PC-9 (cell line): Measurements from ENCODE around the gene RLN1. TPM values are rescaled to one million over a fixed set of nuclear protein-coding genes. Genes with fewer than 3 reads are reported as not detected.

ENCODE experiments used
- BruUV-seq: library from RNA; stranded (reverse); fragments of 400-500 nt; replicated peaks from 2 replicates; lab custom pipeline; 2021; lab: Mats Ljungman, UMichigan
- CTCF ChIA-PET: fragments of 300-600 bp; sonication (Branson Sonifier 250); formaldehyde crosslinking; loops from one replicate; lab custom pipeline; 2022; ENCODE audit warnings: antibody characterized with exemption; lab: Charles Lee
- POLR2A ChIA-PET: fragments of 300-600 bp; sonication (Branson Sonifier 250); formaldehyde crosslinking; loops from one replicate; lab custom pipeline; 2022; ENCODE audit warnings: antibody characterized with exemption; ENCODE audit not compliant: unreplicated experiment; lab: Charles Lee
- DNase-seq, 2 experiments: peaks; one replicate each; pipeline versions ENCODE4 v3.0.0 to v3.0.0-alpha.2; 2015 to 2022; ENCODE audit warnings: mixed read lengths in 1 of 2
- H2AFZ ChIP-seq: fragments of 200-600 bp; sonication (generic); 2 replicates; pipeline ENCODE4 v1.8.1; 2017; ENCODE audit warnings: antibody characterized with exemption
- H3F3A ChIP-seq: fragments of 200-600 bp; sonication (generic); 2 replicates; pipeline ENCODE4 v1.8.1; 2017; ENCODE audit warnings: antibody characterized with exemption, mild to moderate bottlenecking, low read depth; ENCODE audit not compliant: insufficient read depth
- H3K27ac ChIP-seq: fragments of 200-600 bp; sonication (generic); 2 replicates; pipeline ENCODE4 v1.6.1; 2016; ENCODE audit warnings: mixed run types
- H3K27me3 ChIP-seq: fragments of 200-600 bp; sonication (generic); 2 replicates; pipeline ENCODE4 v1.6.1; 2016; ENCODE audit warnings: low read depth, mixed run types; ENCODE audit not compliant: insufficient read depth
- H3K36me3 ChIP-seq: fragments of 200-600 bp; sonication (generic); 2 replicates; pipeline ENCODE4 v1.6.1; 2016; ENCODE audit warnings: low read depth, mixed run types
- H3K4me1 ChIP-seq: fragments of 200-600 bp; sonication (generic); replicated peaks from 2 replicates; pipeline ENCODE4 v1.6.1; 2016; ENCODE audit warnings: mixed run types; ENCODE audit not compliant: insufficient read depth
- H3K4me2 ChIP-seq: fragments of 200-600 bp; sonication (generic); 2 replicates; pipeline ENCODE4 v1.6.1; 2017; ENCODE audit warnings: mixed run types
- H3K4me3 ChIP-seq: fragments of 200-600 bp; sonication (generic); 2 replicates; pipeline ENCODE4 v1.6.1; 2016; ENCODE audit warnings: mixed run types
- H3K79me2 ChIP-seq: fragments of 200-600 bp; sonication (generic); 2 replicates; pipeline ENCODE4 v1.6.1; 2017; ENCODE audit warnings: low read depth, mixed run types
- H3K9me2 ChIP-seq: fragments of 200-600 bp; sonication (generic); 2 replicates; pipeline ENCODE4 v1.8.1; 2017; ENCODE audit warnings: mild to moderate bottlenecking; ENCODE audit not compliant: insufficient read depth
- H3K9me3 ChIP-seq: fragments of 200-600 bp; sonication (generic); 2 replicates; pipeline ENCODE4 v1.8.1; 2016; ENCODE audit warnings: low read depth; ENCODE audit not compliant: insufficient read depth
- H4K20me1 ChIP-seq: fragments of 200-600 bp; sonication (generic); 2 replicates; pipeline ENCODE4 v1.8.1; 2017; ENCODE audit not compliant: insufficient read depth
- CTCF ChIP-seq: fragments of 200-600 bp; sonication (generic); conservative IDR thresholded peaks from 2 replicates; pipeline ENCODE4 v1.6.1; 2017; ENCODE audit warnings: mixed run types, antibody characterized with exemption, mild to moderate bottlenecking, moderate library complexity
- EZH2 ChIP-seq: fragments of 200-600 bp; sonication (generic); IDR thresholded peaks from 2 replicates; pipeline ENCODE4 v1.8.0; 2017; ENCODE audit warnings: antibody characterized with exemption, low read depth
- intact Hi-C: fragments of 100-400 bp; cut with micrococcal nuclease; formaldehyde crosslinking; loops from one replicate; pipeline ENCODE4 v1.10.0; 2022; ENCODE audit not compliant: unreplicated experiment
- total RNA-seq: library from RNA; stranded (reverse); gene quantifications from 2 replicates; pipeline ENCODE4 v1.2.3, GENCODE V29; 2021

Gene RLN1
- total RNA-seq, 1 experiment from 2014 or later = 0.83 TPM

GRCh38 chr9:5384436-5384835, 44.8 kb upstream of the RLN1 start:
- Histone ChIP-seq H3K36me3 (no peaks in the 10 kb centered on the region), H3K9me3 (no peaks in the 10 kb centered on the region), H3K27ac (no peak overlapping the region), H3K79me2 (no peaks in the 10 kb centered on the region), H4K20me1 (no peaks in the 10 kb centered on the region), H3K4me2 (no peak overlapping the region), H3K4me1 (no peaks in the 10 kb centered on the region), H3K27me3 (no peaks in the 10 kb centered on the region), H3K9me2 (no peaks in the 10 kb centered on the region), H3K4me3 (no peak overlapping the region), H2AFZ (no peak overlapping the region), H3F3A (no peaks in the 10 kb centered on the region)
- TF ChIP-seq CTCF (no peak), EZH2 (no peak)
- CTCF ChIA-PET = no interaction called here
- POLR2A ChIA-PET = no interaction called here
- BruUV-seq = no TSS peak
- intact Hi-C loops = no loop called here
- no peak for DNase-seq

GRCh38 chr9:5382479-5382878, 42.8 kb upstream of the RLN1 start:
- H3K4me3 ChIP-seq = no peak overlapping the region
- no peaks in the 10 kb centered on the region for H3F3A ChIP-seq
- no peak overlapping the region for H3K27ac ChIP-seq
- DNase-seq = no peak
- no TSS peak for BruUV-seq
- no peaks in the 10 kb centered on the region for H3K4me1 ChIP-seq
- TF ChIP-seq CTCF (no peak), EZH2 (no peak)
- H3K4me2 ChIP-seq = no peak overlapping the region
- ChIA-PET POLR2A (no interaction called here), CTCF (no interaction called here)
- intact Hi-C loops = no loop called here
- H3K36me3 ChIP-seq = no peaks in the 10 kb centered on the region
- no peaks in the 10 kb centered on the region for H3K9me2 ChIP-seq
- H2AFZ ChIP-seq = no peak overlapping the region
- H3K9me3 ChIP-seq = no peaks in the 10 kb centered on the region
- no peaks in the 10 kb centered on the region for H4K20me1 ChIP-seq
- H3K27me3 ChIP-seq = no peaks in the 10 kb centered on the region
- no peaks in the 10 kb centered on the region for H3K79me2 ChIP-seq

- no peaks in the 10 kb centered on the region for H3K27me3 ChIP-seq
- H3K4me2 ChIP-seq = no peak overlapping the region
- H3K27ac ChIP-seq = no peak overlapping the region
- H3K4me3 ChIP-seq = no peak overlapping the region
- H2AFZ ChIP-seq = no peak overlapping the region
- no peaks in the 10 kb centered on the region for H3K4me1 ChIP-seq
- CTCF ChIA-PET = no interaction called here
- no peaks in the 10 kb centered on the region for H3F3A ChIP-seq
- H4K20me1 ChIP-seq = no peaks in the 10 kb centered on the region
- no peak for DNase-seq
- no TSS peak for BruUV-seq
- no peaks in the 10 kb centered on the region for H3K36me3 ChIP-seq
- intact Hi-C loops = no loop called here
- TF ChIP-seq CTCF (no peak), EZH2 (no peak)
- no peaks in the 10 kb centered on the region for H3K9me2 ChIP-seq
- H3K79me2 ChIP-seq = no peaks in the 10 kb centered on the region
- POLR2A ChIA-PET = interaction anchor here (0.5 kb wide), 1 partner anchor 125 kb away, joined by 3 read pairs; no protein-coding TSS in a partner anchor
- H3K9me3 ChIP-seq = no peaks in the 10 kb centered on the region
These were observed 36.3 kb upstream of the RLN1 start for GRCh38 chr9:5375790-5376477.
